T-helper 1 cell (primary cell): ENCODE results near the gene CHCHD3.
A peak's percentile ranks its signal among the peaks of the same experiment; 100 is the strongest.

Experiments used
- DNase-seq, 5 donors: peaks; one replicate each; pipeline ENCODE4 v3.0.0-alpha.2; 2012 to 2020

CHCHD3 gene

GRCh38 chr7:132800522-132800921, 281.4 kb downstream of the CHCHD3 start:
- no peak for DNase-seq

- DNase-seq = no peak
Measured at GRCh38 chr7:132799081-132799413, 282.8 kb downstream of the CHCHD3 start.

GRCh38 chr7:132797152-132797551, 284.7 kb downstream of the CHCHD3 start:
- no peak for DNase-seq

GRCh38 chr7:132793474-132793873, 288.4 kb downstream of the CHCHD3 start:
- DNase-seq = no peak

- no peak for DNase-seq
Measured at GRCh38 chr7:132791036-132791435, 290.9 kb downstream of the CHCHD3 start.

- no peak for DNase-seq
Measured at GRCh38 chr7:132790104-132790503, 291.8 kb downstream of the CHCHD3 start.

GRCh38 chr7:132789281-132789680, 292.6 kb downstream of the CHCHD3 start:
- no peak for DNase-seq

GRCh38 chr7:132785870-132786269, 296.0 kb downstream of the CHCHD3 start:
- DNase-seq = no peak

GRCh38 chr7:132784406-132784805, 297.5 kb downstream of the CHCHD3 start:
- DNase-seq = no peak

- no peak for DNase-seq
Measured at GRCh38 chr7:132783824-132784223, 298.1 kb downstream of the CHCHD3 start.

- no peak for DNase-seq
Measured at GRCh38 chr7:132782777-132783640, 298.9 kb downstream of the CHCHD3 start.

GRCh38 chr7:132780822-132781221, 301.1 kb downstream of the CHCHD3 start:
- DNase-seq = no peak

GRCh38 chr7:132779164-132779563, 302.7 kb downstream of the CHCHD3 start:
- no peak for DNase-seq

GRCh38 chr7:132778761-132779160, 303.1 kb downstream of the CHCHD3 start:
- DNase-seq = no peak

- no peak for DNase-seq
Measured at GRCh38 chr7:132777956-132778355, 303.9 kb downstream of the CHCHD3 start.

- DNase-seq = no peak
Measured at GRCh38 chr7:132777414-132777813, 304.5 kb downstream of the CHCHD3 start.

GRCh38 chr7:132776048-132776620, 305.8 kb downstream of the CHCHD3 start:
- no peak for DNase-seq

GRCh38 chr7:132773527-132773956, 308.3 kb downstream of the CHCHD3 start:
- DNase-seq = peak in 1 of 5 donors; percentile 41

- peak in 2 of 5 donors; percentile 8 to 32 for DNase-seq
Measured at GRCh38 chr7:132771301-132771730, 310.6 kb downstream of the CHCHD3 start.

- DNase-seq = no peak
Measured at GRCh38 chr7:132770055-132770454, 311.8 kb downstream of the CHCHD3 start.

- no peak for DNase-seq
Measured at GRCh38 chr7:132769280-132769679, 312.6 kb downstream of the CHCHD3 start.

- no peak for DNase-seq
Measured at GRCh38 chr7:132768099-132768498, 313.8 kb downstream of the CHCHD3 start.

GRCh38 chr7:132767378-132767777, 314.5 kb downstream of the CHCHD3 start:
- no peak for DNase-seq

- DNase-seq = no peak
Measured at GRCh38 chr7:132766660-132767059, 315.2 kb downstream of the CHCHD3 start.
